ENCODE measurements around the gene SPACA6.

SPACA6 gene

DNA sequence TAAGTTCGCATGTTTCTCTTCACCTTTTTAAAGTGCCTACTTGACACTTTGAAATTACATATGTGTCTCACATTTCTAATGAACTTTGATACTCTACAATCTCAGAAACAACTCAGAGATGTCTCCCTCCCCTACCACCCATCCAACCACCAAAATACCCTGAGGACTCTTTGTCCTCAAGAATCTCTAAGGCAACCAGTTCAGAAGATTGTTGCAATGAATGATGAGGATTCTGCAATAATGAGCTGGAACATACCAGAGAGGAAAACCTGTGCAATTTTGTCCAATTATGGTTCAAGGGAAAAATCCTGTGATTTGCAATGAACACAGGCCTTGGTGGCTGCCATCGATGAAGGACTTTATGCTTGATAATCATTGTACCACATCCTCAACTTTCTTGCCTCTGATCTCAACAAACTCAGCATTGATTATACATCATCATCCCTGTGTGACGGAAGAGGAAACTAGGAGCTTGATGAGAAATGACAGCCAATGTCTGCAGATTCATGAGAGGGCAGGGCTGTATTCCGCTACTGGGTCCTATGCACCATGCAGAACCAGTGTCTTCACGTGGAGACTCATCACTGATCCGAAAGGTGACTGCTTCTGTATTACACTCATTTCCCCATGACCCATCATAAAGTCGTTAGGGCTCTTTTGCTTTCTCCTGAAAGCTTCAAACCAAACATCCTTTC, 57.4 kb downstream of the SPACA6 start:
- TF ChIP-seq, protein P1, sequence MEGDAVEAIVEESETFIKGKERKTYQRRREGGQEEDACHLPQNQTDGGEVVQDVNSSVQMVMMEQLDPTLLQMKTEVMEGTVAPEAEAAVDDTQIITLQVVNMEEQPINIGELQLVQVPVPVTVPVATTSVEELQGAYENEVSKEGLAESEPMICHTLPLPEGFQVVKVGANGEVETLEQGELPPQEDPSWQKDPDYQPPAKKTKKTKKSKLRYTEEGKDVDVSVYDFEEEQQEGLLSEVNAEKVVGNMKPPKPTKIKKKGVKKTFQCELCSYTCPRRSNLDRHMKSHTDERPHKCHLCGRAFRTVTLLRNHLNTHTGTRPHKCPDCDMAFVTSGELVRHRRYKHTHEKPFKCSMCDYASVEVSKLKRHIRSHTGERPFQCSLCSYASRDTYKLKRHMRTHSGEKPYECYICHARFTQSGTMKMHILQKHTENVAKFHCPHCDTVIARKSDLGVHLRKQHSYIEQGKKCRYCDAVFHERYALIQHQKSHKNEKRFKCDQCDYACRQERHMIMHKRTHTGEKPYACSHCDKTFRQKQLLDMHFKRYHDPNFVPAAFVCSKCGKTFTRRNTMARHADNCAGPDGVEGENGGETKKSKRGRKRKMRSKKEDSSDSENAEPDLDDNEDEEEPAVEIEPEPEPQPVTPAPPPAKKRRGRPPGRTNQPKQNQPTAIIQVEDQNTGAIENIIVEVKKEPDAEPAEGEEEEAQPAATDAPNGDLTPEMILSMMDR (IDR thresholded peaks at IDR 0.05; ENCODE audit: low read depth, low read length, missing control alignments): no peak
- no peak overlapping the region for H3K4me3 ChIP-seq (ENCODE audit: low read depth, low read length)
- no peak for DNase-seq (ENCODE audit: low read depth)
- in situ Hi-C loops (cut with HindIII; ENCODE audit: low sequenced_read_pairs): no loop called here

DNA sequence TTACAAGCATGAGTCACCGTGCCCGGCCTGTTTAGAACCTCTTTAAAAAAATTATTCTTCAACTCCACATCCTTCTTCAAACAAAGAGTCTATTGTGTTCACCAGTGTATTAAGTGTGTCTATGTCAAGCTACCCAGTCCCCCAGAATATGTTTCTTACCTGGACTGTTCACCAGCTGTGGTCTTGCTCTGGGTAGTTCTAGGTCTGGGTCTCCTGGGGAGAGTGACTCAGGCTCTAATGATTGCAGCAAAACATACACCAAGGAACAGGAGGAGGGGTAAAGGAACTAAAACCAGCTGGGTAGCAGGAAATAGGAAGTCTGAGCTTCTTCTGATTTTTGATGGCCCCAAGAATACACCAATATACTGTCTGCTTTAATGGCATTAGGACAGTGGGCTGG, 58.5 kb downstream of the SPACA6 start, which contains the start of gene FPR1:
TSS of gene FPR1 (minus strand) at position 224 of the 400 bp plus-strand sequence. CDS start 4,884 bp downstream, outside the sequence.
- TF ChIP-seq, protein P1 (IDR thresholded peaks at IDR 0.05; ENCODE audit: low read depth, low read length, missing control alignments): no peak
- H3K4me3 ChIP-seq (ENCODE audit: low read depth, low read length): no peak within 1 kb of the TSS
- in situ Hi-C loops (cut with HindIII; ENCODE audit: low sequenced_read_pairs): no loop called here
- DNase-seq (ENCODE audit: low read depth): no peak

DNA sequence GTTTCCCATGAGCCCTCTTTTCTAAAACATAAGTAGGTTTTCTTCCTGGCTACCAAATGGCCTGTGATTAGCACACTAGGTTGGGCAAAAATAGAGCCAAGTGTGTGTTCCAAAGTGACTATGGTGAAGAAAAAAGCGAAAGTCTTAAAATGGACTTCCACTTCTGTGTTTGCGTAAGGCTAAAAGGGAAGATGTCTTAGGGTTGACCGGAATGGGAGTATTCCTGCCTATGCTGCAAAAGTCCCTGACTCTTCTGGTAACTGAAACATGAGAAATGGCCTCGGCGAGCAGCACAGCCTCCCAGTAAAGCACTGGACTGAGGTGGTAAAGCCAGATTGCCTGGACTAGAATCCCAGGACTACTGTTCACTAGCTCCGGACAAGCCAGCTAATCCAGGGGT, 61.0 kb downstream of the SPACA6 start:
- in situ Hi-C loops (cut with HindIII; ENCODE audit: low sequenced_read_pairs): no loop called here
- no peak overlapping the region for H3K4me3 ChIP-seq (ENCODE audit: low read depth, low read length)
- TF ChIP-seq, protein P1 (IDR thresholded peaks at IDR 0.05; ENCODE audit: low read depth, low read length, missing control alignments): no peak
- no peak for DNase-seq (ENCODE audit: low read depth)

DNA sequence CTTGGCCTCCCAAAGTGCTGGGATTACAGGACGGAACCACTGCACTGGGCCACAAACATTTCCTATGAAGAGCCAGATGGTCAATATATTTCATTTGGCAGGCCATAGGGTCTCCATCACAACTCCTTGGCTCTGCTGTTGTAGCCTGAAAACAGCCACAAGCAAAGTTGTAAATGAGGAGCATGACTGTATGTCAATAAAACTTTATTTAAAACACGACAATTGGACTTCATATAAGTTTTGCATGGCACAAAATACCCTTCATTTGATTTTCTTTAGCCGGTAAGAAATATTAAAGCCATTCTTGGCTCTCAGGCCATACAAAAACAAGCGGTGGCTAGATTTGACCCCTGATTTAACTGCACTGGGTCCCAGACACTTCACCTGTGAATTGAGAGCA, 61.6 kb downstream of the SPACA6 start:
- TF ChIP-seq, protein P1 (IDR thresholded peaks at IDR 0.05; ENCODE audit: low read depth, low read length, missing control alignments): no peak
- DNase-seq (ENCODE audit: low read depth): no peak
- no peak overlapping the region for H3K4me3 ChIP-seq (ENCODE audit: low read depth, low read length)
- in situ Hi-C loops (cut with HindIII; ENCODE audit: low sequenced_read_pairs): no loop called here
